CD1c-positive myeloid dendritic cell (primary cell): ENCODE data around the gene HSD3B7.
"Not testable (repeated sequence)": the region's sequence is repeated elsewhere in the genome, so short reads cannot be mapped to it uniquely, and the experiment has no call there.

Source experiments
- DNase-seq: peaks from one replicate; pipeline ENCODE4 v3.0.0-alpha.2; 2016; ENCODE audit errors: extremely low spot score

Gene HSD3B7

GRCh38 chr16:30984669-30985400 is at the start of gene HSD3B7:
Gene HSD3B7, plus strand, starts transcription at chr16:30985207. Its CDS starts 452 bp downstream, at chr16:30985659.
- DNase-seq = peak; percentile 90

GRCh38 chr16:30937692-30938091 is 47.3 kb upstream of the HSD3B7 start:
- no peak for DNase-seq

GRCh38 chr16:30939571-30939970 is 45.4 kb upstream of the HSD3B7 start:
- DNase-seq = not testable (repeated sequence)

- peak; percentile 84 for DNase-seq
Observed at GRCh38 chr16:30941600-30942425, 43.2 kb upstream of the HSD3B7 start.

GRCh38 chr16:30942426-30942806 is 42.6 kb upstream of the HSD3B7 start:
- DNase-seq = no peak

- DNase-seq = no peak
Observed at GRCh38 chr16:30944352-30944751, 40.7 kb upstream of the HSD3B7 start.

GRCh38 chr16:30946671-30947540 is 38.1 kb upstream of the HSD3B7 start:
- DNase-seq = no peak

- no peak for DNase-seq
Observed at GRCh38 chr16:30947541-30947858, 37.5 kb upstream of the HSD3B7 start.

- peak; percentile 57 for DNase-seq
Observed at GRCh38 chr16:30947859-30948666, 36.9 kb upstream of the HSD3B7 start.

- peak; percentile 86 for DNase-seq
Observed at GRCh38 chr16:30948667-30949649, 36.0 kb upstream of the HSD3B7 start, which contains the start of gene ORAI3. Gene ORAI3, plus strand, starts transcription at chr16:30949068. Its CDS starts 222 bp downstream, at chr16:30949290.

GRCh38 chr16:30949650-30950515 is 35.1 kb upstream of the HSD3B7 start:
- peak; percentile 64 for DNase-seq

- DNase-seq = no peak
Observed at GRCh38 chr16:30950516-30951065, 34.4 kb upstream of the HSD3B7 start.

GRCh38 chr16:30951193-30951592 is 33.8 kb upstream of the HSD3B7 start:
- no peak for DNase-seq

- no peak for DNase-seq
Observed at GRCh38 chr16:30951750-30952149, 33.3 kb upstream of the HSD3B7 start.

- DNase-seq = no peak
Observed at GRCh38 chr16:30953111-30953510, 31.9 kb upstream of the HSD3B7 start.

- peak; percentile 71 for DNase-seq
Observed at GRCh38 chr16:30953511-30954124, 31.4 kb upstream of the HSD3B7 start.

GRCh38 chr16:30954993-30955392 is 30.0 kb upstream of the HSD3B7 start:
- DNase-seq = no peak
